SK-N-SH (cell line): ENCODE results near the gene MMAB.

ENCODE experiments used
- CTCF ChIP-seq: fragments of 200-600 bp; sonication (generic); IDR thresholded peaks from 2 replicates; pipeline ENCODE4 v1.6.1; 2017; ENCODE audit warnings: antibody characterized with exemption, mild to moderate bottlenecking, moderate library complexity
- ELF1 ChIP-seq: IDR thresholded peaks from 2 replicates; pipeline ENCODE4 v1.4.0; 2012
- EP300 ChIP-seq, 2 experiments: IDR thresholded peaks; 2 replicates each; pipeline versions ENCODE4 v1.4.0 to v1.6.1; 2012; ENCODE audit warnings: borderline replicate concordance in 1 of 2, low read depth in 1 of 2, low read length in 1 of 2
- JUND ChIP-seq: IDR thresholded peaks from 2 replicates; pipeline ENCODE4 v1.4.0; 2012
- SIN3A ChIP-seq: IDR thresholded peaks from 2 replicates; pipeline ENCODE4 v1.6.1; 2012; ENCODE audit warnings: low read depth, mild to moderate bottlenecking, low read length, moderate library complexity, borderline replicate concordance
- SMC3 ChIP-seq: IDR thresholded peaks from 2 replicates; pipeline ENCODE4 v1.6.1; 2012; ENCODE audit warnings: low read depth, low read length, improper control_type of control experiment

DNA sequence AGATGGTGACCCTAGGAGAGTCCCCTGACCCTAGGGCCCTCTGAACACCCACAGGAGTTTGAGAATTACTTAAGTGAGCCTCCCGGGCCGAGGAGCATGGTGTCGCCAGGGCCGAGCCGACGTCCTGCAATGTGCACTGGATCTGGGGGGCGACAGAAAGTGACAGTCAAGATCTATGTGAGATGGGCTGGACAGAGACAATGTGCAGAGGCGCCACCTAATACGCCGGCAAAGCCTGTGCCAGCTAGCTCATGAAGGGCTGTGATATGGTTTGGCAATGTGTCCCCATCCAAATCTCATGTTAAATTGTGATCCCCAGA is 11.6 kb downstream of the MMAB start:
- no peak for TF ChIP-seq EP300 (IDR thresholded peaks at IDR 0.05; ENCODE audit: borderline replicate concordance in 1 of 2, low read depth in 1 of 2, low read length in 1 of 2)
- TF ChIP-seq ELF1: no peak
- no peak for TF ChIP-seq CTCF
- TF ChIP-seq SMC3: no peak
- no peak for TF ChIP-seq JUND
- no peak for TF ChIP-seq SIN3A
